Vagina (tissue), 2 donors: ENCODE results near the gene ITPRIP.

Experiments
- POLR2A ChIP-seq, 2 donors: fragments of 450-650 bp; IDR thresholded peaks; one replicate each; pipeline ENCODE4 v1.6.1; 2017; ENCODE audit warnings: antibody characterized with exemption in 2 of 2, mild to moderate bottlenecking in 2 of 2, moderate library complexity in 2 of 2
- TF ChIP-seq, protein P1 (sequence below), 3 experiments: fragments of 450-650 bp in 2 of 3; fragments of 200-600 bp in 1 of 3; sonication (generic) in 1 of 3; IDR thresholded peaks; one replicate each; pipeline ENCODE4 v1.5.1; 2017 to 2019; ENCODE audit warnings: antibody characterized with exemption in 3 of 3, mild to moderate bottlenecking in 2 of 3, moderate library complexity in 2 of 3

- no peak for TF ChIP-seq POLR2A (IDR thresholded peaks at IDR 0.05)
- TF ChIP-seq, protein P1, sequence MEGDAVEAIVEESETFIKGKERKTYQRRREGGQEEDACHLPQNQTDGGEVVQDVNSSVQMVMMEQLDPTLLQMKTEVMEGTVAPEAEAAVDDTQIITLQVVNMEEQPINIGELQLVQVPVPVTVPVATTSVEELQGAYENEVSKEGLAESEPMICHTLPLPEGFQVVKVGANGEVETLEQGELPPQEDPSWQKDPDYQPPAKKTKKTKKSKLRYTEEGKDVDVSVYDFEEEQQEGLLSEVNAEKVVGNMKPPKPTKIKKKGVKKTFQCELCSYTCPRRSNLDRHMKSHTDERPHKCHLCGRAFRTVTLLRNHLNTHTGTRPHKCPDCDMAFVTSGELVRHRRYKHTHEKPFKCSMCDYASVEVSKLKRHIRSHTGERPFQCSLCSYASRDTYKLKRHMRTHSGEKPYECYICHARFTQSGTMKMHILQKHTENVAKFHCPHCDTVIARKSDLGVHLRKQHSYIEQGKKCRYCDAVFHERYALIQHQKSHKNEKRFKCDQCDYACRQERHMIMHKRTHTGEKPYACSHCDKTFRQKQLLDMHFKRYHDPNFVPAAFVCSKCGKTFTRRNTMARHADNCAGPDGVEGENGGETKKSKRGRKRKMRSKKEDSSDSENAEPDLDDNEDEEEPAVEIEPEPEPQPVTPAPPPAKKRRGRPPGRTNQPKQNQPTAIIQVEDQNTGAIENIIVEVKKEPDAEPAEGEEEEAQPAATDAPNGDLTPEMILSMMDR (IDR thresholded peaks at IDR 0.05) = no peak
Measured at GRCh38 chr10:104359811-104360210, 21.5 kb upstream of the ITPRIP start.
